ENCODE measurements around the gene PRKCA. TPM values are rescaled to one million over a fixed set of nuclear protein-coding genes. Genes with fewer than 3 reads are reported as not detected.

Gene PRKCA
- total RNA-seq, 2 donors from 2014 or later = 6.5 to 6.6 TPM

DNA sequence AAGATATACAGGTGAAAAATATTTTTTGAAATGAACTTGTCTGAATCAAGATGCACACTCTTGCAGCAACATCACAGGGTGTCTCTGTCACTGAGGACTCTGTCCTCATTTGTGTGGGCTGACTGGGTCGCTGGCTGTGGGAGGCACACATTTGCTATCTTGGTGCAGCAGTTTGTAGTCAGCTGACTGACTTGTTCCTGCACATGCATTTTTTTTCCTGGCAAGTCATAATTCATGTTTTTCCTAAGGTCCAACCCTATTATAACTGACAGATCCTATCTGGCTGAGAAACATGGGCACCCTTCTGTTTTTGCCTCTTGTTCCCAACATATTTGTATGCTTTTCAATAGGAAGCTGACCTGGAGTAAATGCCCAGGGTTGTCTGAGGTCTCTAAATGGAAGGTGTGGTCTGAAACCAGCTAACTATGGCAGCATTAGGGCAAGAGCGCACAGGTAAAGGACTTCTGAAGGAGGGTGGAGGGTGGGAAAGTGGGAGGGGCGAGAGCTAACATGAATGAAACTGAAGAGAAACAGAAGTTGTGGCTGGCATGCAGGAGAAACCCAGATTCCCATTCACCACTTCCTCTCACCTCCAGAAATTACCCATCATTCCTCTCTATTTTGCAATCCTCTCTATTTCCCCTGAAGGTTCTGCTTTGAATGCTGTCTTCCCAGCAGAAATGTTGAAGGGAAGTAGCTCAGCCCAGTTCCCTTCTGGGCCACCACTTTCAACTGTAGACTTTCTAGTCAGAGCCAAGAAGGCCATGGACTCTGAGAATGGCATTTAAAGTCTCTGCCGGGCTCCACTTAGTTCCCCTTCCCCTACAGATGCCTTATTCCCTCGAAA is 166.1 kb downstream of the PRKCA start:
- whole genome bisulfite sequencing, 2 donors = 43 to 63% methylated on average over 5 of the region's 5 CpGs
- ATAC-seq (peak; percentile 30), DNase-seq (peak in 1 of 4 donors; percentile 53)
- TF ChIP-seq POLR2A (IDR thresholded peaks at IDR 0.05) = no peak
- TF ChIP-seq, protein P1, sequence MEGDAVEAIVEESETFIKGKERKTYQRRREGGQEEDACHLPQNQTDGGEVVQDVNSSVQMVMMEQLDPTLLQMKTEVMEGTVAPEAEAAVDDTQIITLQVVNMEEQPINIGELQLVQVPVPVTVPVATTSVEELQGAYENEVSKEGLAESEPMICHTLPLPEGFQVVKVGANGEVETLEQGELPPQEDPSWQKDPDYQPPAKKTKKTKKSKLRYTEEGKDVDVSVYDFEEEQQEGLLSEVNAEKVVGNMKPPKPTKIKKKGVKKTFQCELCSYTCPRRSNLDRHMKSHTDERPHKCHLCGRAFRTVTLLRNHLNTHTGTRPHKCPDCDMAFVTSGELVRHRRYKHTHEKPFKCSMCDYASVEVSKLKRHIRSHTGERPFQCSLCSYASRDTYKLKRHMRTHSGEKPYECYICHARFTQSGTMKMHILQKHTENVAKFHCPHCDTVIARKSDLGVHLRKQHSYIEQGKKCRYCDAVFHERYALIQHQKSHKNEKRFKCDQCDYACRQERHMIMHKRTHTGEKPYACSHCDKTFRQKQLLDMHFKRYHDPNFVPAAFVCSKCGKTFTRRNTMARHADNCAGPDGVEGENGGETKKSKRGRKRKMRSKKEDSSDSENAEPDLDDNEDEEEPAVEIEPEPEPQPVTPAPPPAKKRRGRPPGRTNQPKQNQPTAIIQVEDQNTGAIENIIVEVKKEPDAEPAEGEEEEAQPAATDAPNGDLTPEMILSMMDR (IDR thresholded peaks at IDR 0.05) = no peak
- H3K27ac ChIP-seq = peak overlapping the region in 1 of 4 donors; percentile 32
- no peaks in the 10 kb centered on the region for H3K9me3 ChIP-seq
- no peaks in the 10 kb centered on the region for H3K27me3 ChIP-seq
- intact Hi-C loops (cut with DNase I) = no loop called here
- H3K36me3 ChIP-seq (replicated peaks in 1 of 2; ENCODE audit: insufficient read depth in 1 of 2, low read depth in 2 of 2) = no peaks in the 10 kb centered on the region
- H3K4me3 ChIP-seq = no peak overlapping the region
- peaks cover 20% of the 10 kb centered on the region for H3K4me1 ChIP-seq

DNA sequence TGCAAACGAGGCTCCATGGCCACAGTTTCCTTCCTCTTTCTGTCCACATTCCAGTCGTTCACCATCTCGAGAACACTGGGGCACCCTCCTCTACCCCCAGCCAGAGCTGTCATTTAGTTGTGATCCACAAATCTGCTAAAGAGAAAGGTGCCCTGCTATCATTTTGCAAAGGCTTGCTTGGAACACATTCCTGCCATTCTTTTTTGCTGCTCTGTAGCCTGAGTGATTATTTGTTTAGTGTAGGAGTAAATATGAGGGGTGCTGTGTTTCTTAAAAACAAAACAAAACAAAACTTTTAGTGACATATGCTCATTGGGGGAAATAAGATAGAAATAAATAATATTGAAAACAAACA is 166.7 kb downstream of the PRKCA start:
- no peak for ATAC-seq
- no peaks in the 10 kb centered on the region for H3K27me3 ChIP-seq
- TF ChIP-seq POLR2A (IDR thresholded peaks at IDR 0.05) = no peak
- TF ChIP-seq, protein P1 (IDR thresholded peaks at IDR 0.05) = no peak
- DNase-seq = no peak
- intact Hi-C loops (cut with DNase I) = no loop called here
- no peaks in the 10 kb centered on the region for H3K9me3 ChIP-seq
- H3K27ac ChIP-seq = peak overlapping the region in 1 of 4 donors; percentile 32
- 45 to 53% methylated on average over 3 of the region's 3 CpGs for WGBS, 2 donors
- no peaks in the 10 kb centered on the region for H3K36me3 ChIP-seq (replicated peaks in 1 of 2; ENCODE audit: insufficient read depth in 1 of 2, low read depth in 2 of 2)
- H3K4me1 ChIP-seq = peaks cover 20% of the 10 kb centered on the region
- no peak overlapping the region for H3K4me3 ChIP-seq

DNA sequence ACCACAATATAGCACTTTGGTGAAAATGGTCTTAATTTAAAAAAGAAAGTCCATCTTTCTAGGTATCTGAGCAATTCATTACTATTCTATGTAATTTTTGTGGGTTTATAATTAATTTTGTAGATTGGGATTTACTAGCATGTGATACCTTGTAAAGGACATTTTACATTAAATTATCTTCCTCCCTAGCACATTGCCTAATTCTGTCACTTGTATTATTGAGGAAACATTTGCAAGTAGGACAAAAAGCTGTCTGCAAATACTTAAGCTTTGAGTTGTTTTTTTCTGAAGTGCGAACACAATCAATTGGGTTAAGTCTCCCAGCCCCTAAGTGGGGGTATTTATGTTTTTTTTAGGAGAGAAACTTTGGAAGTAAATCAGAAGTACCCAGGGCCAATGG is 167.0 kb downstream of the PRKCA start:
- no peak overlapping the region for H3K4me3 ChIP-seq
- ATAC-seq = no peak
- H3K9me3 ChIP-seq = no peaks in the 10 kb centered on the region
- intact Hi-C loops (cut with DNase I) = no loop called here
- no peaks in the 10 kb centered on the region for H3K36me3 ChIP-seq (replicated peaks in 1 of 2; ENCODE audit: insufficient read depth in 1 of 2, low read depth in 2 of 2)
- H3K4me1 ChIP-seq = peaks cover 20% of the 10 kb centered on the region
- TF ChIP-seq, protein P1 (IDR thresholded peaks at IDR 0.05) = no peak
- TF ChIP-seq POLR2A (IDR thresholded peaks at IDR 0.05) = no peak
- no peak for DNase-seq
- no peak overlapping the region for H3K27ac ChIP-seq
- WGBS, 2 donors = 68 to 95% methylated on average over 1 of the region's 1 CpG
- H3K27me3 ChIP-seq = no peaks in the 10 kb centered on the region

DNA sequence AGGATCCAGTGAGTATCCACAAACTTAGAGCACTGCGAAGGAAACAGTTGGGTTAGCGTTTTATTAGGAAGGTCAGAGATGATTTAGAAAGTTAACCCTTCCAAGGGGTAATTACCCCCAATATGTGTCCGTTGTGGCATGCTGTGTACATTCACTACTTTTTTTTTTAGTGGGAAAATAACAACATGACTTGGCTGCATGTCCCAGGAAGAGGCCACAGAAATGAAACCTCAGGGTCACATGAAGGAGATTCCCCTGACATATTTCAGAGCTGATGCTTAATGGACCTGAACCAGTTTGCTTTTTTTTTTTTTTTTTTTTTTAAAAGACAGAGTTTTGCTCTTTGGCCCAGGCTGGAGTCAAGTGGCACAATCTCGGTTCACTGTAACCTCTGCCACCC is 167.5 kb downstream of the PRKCA start:
- 58 to 76% methylated on average over 4 of the region's 4 CpGs for WGBS, 2 donors
- no peak for TF ChIP-seq POLR2A (IDR thresholded peaks at IDR 0.05)
- TF ChIP-seq, protein P1 (IDR thresholded peaks at IDR 0.05) = no peak
- H3K9me3 ChIP-seq = no peaks in the 10 kb centered on the region
- H3K36me3 ChIP-seq (replicated peaks in 1 of 2; ENCODE audit: insufficient read depth in 1 of 2, low read depth in 2 of 2) = no peaks in the 10 kb centered on the region
- H3K4me1 ChIP-seq = peaks cover 20% of the 10 kb centered on the region
- no peak for ATAC-seq
- no peaks in the 10 kb centered on the region for H3K27me3 ChIP-seq
- intact Hi-C loops (cut with DNase I) = no loop called here
- no peak for DNase-seq
- H3K4me3 ChIP-seq = no peak overlapping the region
- H3K27ac ChIP-seq = no peak overlapping the region

DNA sequence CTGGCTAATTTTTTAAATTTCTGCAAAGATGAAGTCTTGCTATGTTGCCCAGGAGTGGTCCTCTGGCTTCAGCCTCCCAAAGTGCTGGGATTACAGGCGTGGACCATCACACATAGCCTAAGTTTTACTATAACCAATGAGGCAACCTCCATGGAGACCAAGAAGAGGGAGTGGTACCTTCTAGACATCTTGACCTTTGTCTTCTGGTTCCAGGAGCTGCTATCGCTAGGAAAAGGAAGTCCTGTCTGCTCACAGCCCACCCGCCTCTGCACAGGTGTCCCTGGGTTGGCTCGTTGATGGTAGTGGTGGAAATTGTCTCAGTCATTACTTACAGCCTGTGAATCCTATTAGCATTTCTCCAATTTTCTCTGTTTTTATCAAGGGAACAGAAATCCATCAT is 169.7 kb downstream of the PRKCA start:
- no peak for DNase-seq
- H3K9me3 ChIP-seq = no peaks in the 10 kb centered on the region
- H3K36me3 ChIP-seq (replicated peaks in 1 of 2; ENCODE audit: insufficient read depth in 1 of 2, low read depth in 2 of 2) = no peaks in the 10 kb centered on the region
- no peak for TF ChIP-seq POLR2A (IDR thresholded peaks at IDR 0.05)
- TF ChIP-seq, protein P1 (IDR thresholded peaks at IDR 0.05) = no peak
- H3K27me3 ChIP-seq = no peaks in the 10 kb centered on the region
- ATAC-seq = no peak
- no peak overlapping the region for H3K4me3 ChIP-seq
- H3K4me1 ChIP-seq = peaks cover 20% of the 10 kb centered on the region
- intact Hi-C loops (cut with DNase I) = no loop called here
- H3K27ac ChIP-seq = no peak overlapping the region
- 84 to 91% methylated on average over 4 of the region's 4 CpGs for WGBS, 2 donors
